ENCODE measurements around the gene POLR2E. TPM values are rescaled to one million over a fixed set of nuclear protein-coding genes. Genes with fewer than 3 reads are reported as not detected.

POLR2E gene
- polyA plus RNA-seq, 1 donor (not counting 4 experiments of a cell fraction or from before 2014, with no cell fraction given): 178 TPM

GRCh38 chr19:1055028-1055425 is 40.1 kb downstream of the POLR2E start:
- Histone ChIP-seq H2AFZ (ENCODE audit: control insufficient read depth, low read length) (no peak overlapping the region), H3K27me3 (ENCODE audit: control insufficient read depth, extremely low read depth, insufficient read depth, low read length) (no peaks in the 10 kb centered on the region), H4K20me1 (ENCODE audit: control insufficient read depth, extremely low read depth, insufficient read depth, low read length) (no peaks in the 10 kb centered on the region), H3K9me3 (ENCODE audit: control insufficient read depth, low read depth, low read length) (peaks cover 28% of the 10 kb centered on the region), H3K4me3 (ENCODE audit: control insufficient read depth in 2 of 3, extremely low read depth in 1 of 3, insufficient read depth in 2 of 3, low read depth in 1 of 3, low read length in 3 of 3) (no peak overlapping the region), H3K4me1 (ENCODE audit: control insufficient read depth, extremely low read depth, insufficient read depth, low read length) (no peaks in the 10 kb centered on the region), H3K36me3 (ENCODE audit: control insufficient read depth in 2 of 2, extremely low read depth in 1 of 2, insufficient read depth in 2 of 2, low read length in 2 of 2) (peaks cover 13 to 30% of the 10 kb centered on the region in 2 experiments), H3K9me1 (ENCODE audit: control insufficient read depth, extremely low read depth, insufficient read depth, low read length) (no peaks in the 10 kb centered on the region), H3K27ac (ENCODE audit: control insufficient read depth, insufficient read depth, low read length) (no peak overlapping the region), H3K9ac (ENCODE audit: control insufficient read depth, extremely low read depth, insufficient read depth, low read length) (no peak overlapping the region), H3K4me2 (ENCODE audit: control insufficient read depth, extremely low read depth, insufficient read depth, low read depth, low read length) (no peak overlapping the region), H3K79me2 (ENCODE audit: control insufficient read depth, insufficient read depth, low read length) (no peaks in the 10 kb centered on the region)
- DNase-seq (ENCODE audit: low read depth, low spot score): no peak
- TF ChIP-seq EZH2 (IDR thresholded peaks at IDR 0.05; ENCODE audit: low read length): no peak
- no peak for TF ChIP-seq CTCF (optimal IDR thresholded peaks at IDR 0.05 in 1 of 3, IDR thresholded peaks at IDR 0.05 in 1 of 3, conservative IDR thresholded peaks at IDR 0.05 in 1 of 3; ENCODE audit: extremely low read depth in 1 of 3, insufficient read depth in 2 of 3, low read length in 3 of 3)
- FAIRE-seq: no peak
- dilution Hi-C loops (cut with MboI; ENCODE audit: extremely low pct_ligation_motif_present, low sequenced_read_pairs): no loop called here

- no peak overlapping the region for H3K9ac ChIP-seq (ENCODE audit: control insufficient read depth, extremely low read depth, insufficient read depth, low read length)
- peaks cover 28% of the 10 kb centered on the region for H3K9me3 ChIP-seq (ENCODE audit: control insufficient read depth, low read depth, low read length)
- TF ChIP-seq EZH2 (IDR thresholded peaks at IDR 0.05; ENCODE audit: low read length) (no peak), CTCF (optimal IDR thresholded peaks at IDR 0.05 in 1 of 3, IDR thresholded peaks at IDR 0.05 in 1 of 3, conservative IDR thresholded peaks at IDR 0.05 in 1 of 3; ENCODE audit: extremely low read depth in 1 of 3, insufficient read depth in 2 of 3, low read length in 3 of 3) (no peak)
- no peaks in the 10 kb centered on the region for H3K9me1 ChIP-seq (ENCODE audit: control insufficient read depth, extremely low read depth, insufficient read depth, low read length)
- no peak overlapping the region for H3K27ac ChIP-seq (ENCODE audit: control insufficient read depth, insufficient read depth, low read length)
- H3K4me2 ChIP-seq (ENCODE audit: control insufficient read depth, extremely low read depth, insufficient read depth, low read depth, low read length): no peak overlapping the region
- no peaks in the 10 kb centered on the region for H3K4me1 ChIP-seq (ENCODE audit: control insufficient read depth, extremely low read depth, insufficient read depth, low read length)
- H3K36me3 ChIP-seq (ENCODE audit: control insufficient read depth in 2 of 2, extremely low read depth in 1 of 2, insufficient read depth in 2 of 2, low read length in 2 of 2): peaks cover 13 to 30% of the 10 kb centered on the region in 2 experiments
- H3K4me3 ChIP-seq (ENCODE audit: control insufficient read depth in 2 of 3, extremely low read depth in 1 of 3, insufficient read depth in 2 of 3, low read depth in 1 of 3, low read length in 3 of 3): no peak overlapping the region
- no peaks in the 10 kb centered on the region for H3K27me3 ChIP-seq (ENCODE audit: control insufficient read depth, extremely low read depth, insufficient read depth, low read length)
- DNase-seq (ENCODE audit: low read depth, low spot score): no peak
- dilution Hi-C loops (cut with MboI; ENCODE audit: extremely low pct_ligation_motif_present, low sequenced_read_pairs): no loop called here
- no peaks in the 10 kb centered on the region for H3K79me2 ChIP-seq (ENCODE audit: control insufficient read depth, insufficient read depth, low read length)
- no peak for FAIRE-seq
- no peaks in the 10 kb centered on the region for H4K20me1 ChIP-seq (ENCODE audit: control insufficient read depth, extremely low read depth, insufficient read depth, low read length)
- H2AFZ ChIP-seq (ENCODE audit: control insufficient read depth, low read length): no peak overlapping the region
Measured at GRCh38 chr19:1054102-1055027, 40.8 kb downstream of the POLR2E start.
